Choroid plexus epithelial cell (primary cell): Measurements from ENCODE around the gene CCDC73.
A peak's percentile ranks its signal among the peaks of the same experiment; 100 is the strongest.

Experiments
- DNase-seq: peaks from one replicate; pipeline ENCODE4 v3.0.0-alpha.2; 2010; ENCODE audit warnings: low read depth
- H3K4me3 ChIP-seq: 2 replicates; pipeline ENCODE4 v1.5.1; 2011; ENCODE audit warnings: low read depth, mild to moderate bottlenecking, control low read depth, low read length, moderate library complexity
- CTCF ChIP-seq: conservative IDR thresholded peaks from 2 replicates; pipeline ENCODE4 v1.5.1; 2011; ENCODE audit warnings: low read depth, mild to moderate bottlenecking, control low read depth, inconsistent platforms, low read length, moderate library complexity

The CCDC73 gene

GRCh38 chr11:32796425-32796824, 2.0 kb upstream of the CCDC73 start:
- no peak for DNase-seq
- TF ChIP-seq CTCF: no peak
- no peak overlapping the region for H3K4me3 ChIP-seq

- peak; percentile 78 for TF ChIP-seq CTCF
- no peak overlapping the region for H3K4me3 ChIP-seq
- peak; percentile 55 for DNase-seq
These were observed 1.4 kb downstream of the CCDC73 start for GRCh38 chr11:32792948-32793475.

- H3K4me3 ChIP-seq: no peak overlapping the region
- TF ChIP-seq CTCF: no peak
These were observed 2.1 kb downstream of the CCDC73 start for GRCh38 chr11:32792111-32792947.

GRCh38 chr11:32790916-32791315, 3.5 kb downstream of the CCDC73 start:
- H3K4me3 ChIP-seq: no peak overlapping the region
- no peak for TF ChIP-seq CTCF

More at GRCh38 chr11:32792111-32792947, 2.1 kb downstream of the CCDC73 start:
- DNase-seq: no peak

GRCh38 chr11:32786811-32787210, 7.7 kb downstream of the CCDC73 start:
- TF ChIP-seq CTCF: no peak
- DNase-seq: no peak
- no peak overlapping the region for H3K4me3 ChIP-seq

More at GRCh38 chr11:32790916-32791315, 3.5 kb downstream of the CCDC73 start:
- no peak for DNase-seq

- DNase-seq: no peak
- no peak for TF ChIP-seq CTCF
- no peak overlapping the region for H3K4me3 ChIP-seq
These were observed 9.2 kb downstream of the CCDC73 start for GRCh38 chr11:32785262-32785661.
